Endodermal cell (in vitro differentiated cells): ENCODE results near the gene PMIS2. TPM values are rescaled to one million over a fixed set of nuclear protein-coding genes. Genes with fewer than 3 reads are reported as not detected.

Experiments used
- DNase-seq: peaks from one replicate; pipeline ENCODE4 v3.0.0-alpha.2; 2017
- H3K27ac ChIP-seq: 2 replicates; pipeline ENCODE4 v1.5.1; 2013; ENCODE audit warnings: mild to moderate bottlenecking, low read depth, low read length, moderate library complexity
- H3K27me3 ChIP-seq: 2 replicates; pipeline ENCODE4 v1.6.1; 2013; ENCODE audit warnings: mild to moderate bottlenecking, low read length, moderate library complexity; ENCODE audit not compliant: insufficient read depth, control insufficient read depth, poor library complexity, severe bottlenecking
- H3K36me3 ChIP-seq: 2 replicates; pipeline ENCODE4 v1.7.0; 2013; ENCODE audit warnings: mild to moderate bottlenecking, low read length, moderate library complexity; ENCODE audit not compliant: control insufficient read depth, insufficient read depth
- H3K4me1 ChIP-seq: one replicate; pipeline ENCODE4 v1.7.0; 2013; ENCODE audit warnings: low read length; ENCODE audit not compliant: control insufficient read depth, insufficient read depth
- H3K4me3 ChIP-seq: 2 replicates; pipeline ENCODE4 v1.5.1; 2013; ENCODE audit warnings: mild to moderate bottlenecking, low read length, moderate library complexity
- H3K9ac ChIP-seq: 2 replicates; pipeline ENCODE4 v1.6.1; 2013; ENCODE audit warnings: mild to moderate bottlenecking, low read length, moderate library complexity; ENCODE audit not compliant: poor library complexity, severe bottlenecking; ENCODE audit errors: extremely low read depth
- H3K9me3 ChIP-seq: 2 replicates; pipeline ENCODE4 v1.6.1; 2013; ENCODE audit warnings: mild to moderate bottlenecking, low read length, moderate library complexity; ENCODE audit not compliant: control insufficient read depth
- H3K27ac Mint-ChIP-seq: 2 replicates; pipeline ENCODE4 v1.8.0; 2020; ENCODE audit warnings: mixed read lengths
- H3K27me3 Mint-ChIP-seq: 2 replicates; pipeline ENCODE4 v1.8.0; 2021; ENCODE audit warnings: mild to moderate bottlenecking, mixed read lengths; ENCODE audit not compliant: insufficient read depth
- H3K36me3 Mint-ChIP-seq: 2 replicates; pipeline ENCODE4 v1.8.0; 2020; ENCODE audit warnings: low read depth, mixed read lengths
- H3K4me1 Mint-ChIP-seq: 2 replicates; pipeline ENCODE4 v1.8.0; 2020; ENCODE audit warnings: mixed read lengths
- H3K4me3 Mint-ChIP-seq: 2 replicates; pipeline ENCODE4 v1.8.0; 2020; ENCODE audit warnings: mild to moderate bottlenecking, moderate library complexity, mixed read lengths
- H3K9me3 Mint-ChIP-seq: 2 replicates; pipeline ENCODE4 v1.8.0; 2020; ENCODE audit warnings: mild to moderate bottlenecking, mixed read lengths
- WGBS, 2 experiments: methylation state at CpG; one replicate each; pipeline versions ENCODE4 v1.1.5 to v1.1.7; 2013; ENCODE audit warnings: missing lambda C conversion rate in 2 of 2, mixed read lengths in 1 of 2; ENCODE audit not compliant: insufficient coverage in 1 of 2, insufficient read length in 1 of 2; 5-methylcytosine and 5-hydroxymethylcytosine counted together
- total RNA-seq, 2 donors: library from RNA; stranded (reverse); fragmentation: NEBNext Ultra II Directional in 1 of 2; extraction: Animal tissue kit (Norgen Biotek cat#: 25700) in 1 of 2; gene quantifications; 2 replicates in 1 of 2; 3 replicates in 1 of 2; pipeline ENCODE4 v1.2.1, GENCODE V29; 2021
- TF ChIP-seq, protein P1 (sequence below): fragments of 200-600 bp; sonication (generic); conservative IDR thresholded peaks from 2 replicates; pipeline ENCODE4 v1.5.0; 2021; ENCODE audit warnings: antibody characterized with exemption, mild to moderate bottlenecking

The PMIS2 gene
- total RNA-seq, 2 donors from 2014 or later: not detected

DNA sequence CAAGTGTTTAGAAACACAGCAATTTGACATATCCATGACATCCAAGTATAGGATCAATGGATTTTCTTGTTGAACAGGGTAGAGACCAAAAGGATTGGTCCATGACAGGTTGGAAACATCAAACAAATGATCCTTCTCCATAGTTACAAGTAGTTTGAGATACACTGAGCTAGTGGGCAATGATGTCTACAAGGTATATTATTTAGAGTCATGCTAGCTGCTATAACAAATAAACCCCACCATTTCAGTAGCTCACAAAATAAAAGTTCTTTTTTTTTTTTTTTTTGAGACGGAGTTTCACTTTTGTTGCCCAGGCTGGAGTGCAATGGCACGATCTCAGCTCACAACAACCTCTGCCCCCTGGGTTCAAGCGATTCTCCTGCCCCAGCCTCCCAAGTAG is 21.7 kb downstream of the PMIS2 start:
- TF ChIP-seq, protein P1, sequence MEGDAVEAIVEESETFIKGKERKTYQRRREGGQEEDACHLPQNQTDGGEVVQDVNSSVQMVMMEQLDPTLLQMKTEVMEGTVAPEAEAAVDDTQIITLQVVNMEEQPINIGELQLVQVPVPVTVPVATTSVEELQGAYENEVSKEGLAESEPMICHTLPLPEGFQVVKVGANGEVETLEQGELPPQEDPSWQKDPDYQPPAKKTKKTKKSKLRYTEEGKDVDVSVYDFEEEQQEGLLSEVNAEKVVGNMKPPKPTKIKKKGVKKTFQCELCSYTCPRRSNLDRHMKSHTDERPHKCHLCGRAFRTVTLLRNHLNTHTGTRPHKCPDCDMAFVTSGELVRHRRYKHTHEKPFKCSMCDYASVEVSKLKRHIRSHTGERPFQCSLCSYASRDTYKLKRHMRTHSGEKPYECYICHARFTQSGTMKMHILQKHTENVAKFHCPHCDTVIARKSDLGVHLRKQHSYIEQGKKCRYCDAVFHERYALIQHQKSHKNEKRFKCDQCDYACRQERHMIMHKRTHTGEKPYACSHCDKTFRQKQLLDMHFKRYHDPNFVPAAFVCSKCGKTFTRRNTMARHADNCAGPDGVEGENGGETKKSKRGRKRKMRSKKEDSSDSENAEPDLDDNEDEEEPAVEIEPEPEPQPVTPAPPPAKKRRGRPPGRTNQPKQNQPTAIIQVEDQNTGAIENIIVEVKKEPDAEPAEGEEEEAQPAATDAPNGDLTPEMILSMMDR: no peak
- Mint-ChIP-seq H3K27me3 (peaks cover 34% of the 10 kb centered on the region), H3K27ac (no peak overlapping the region), H3K4me1 (no peaks in the 10 kb centered on the region), H3K9me3 (peaks cover 30% of the 10 kb centered on the region), H3K36me3 (no peaks in the 10 kb centered on the region), H3K4me3 (no peak overlapping the region)
- peaks cover 20% of the 10 kb centered on the region for H3K9me3 ChIP-seq
- H3K4me3 ChIP-seq: no peak overlapping the region
- no peak overlapping the region for H3K9ac ChIP-seq
- no peaks in the 10 kb centered on the region for H3K36me3 ChIP-seq
- H3K27me3 ChIP-seq: no peaks in the 10 kb centered on the region
- DNase-seq: no peak
- no peak overlapping the region for H3K27ac ChIP-seq
- WGBS, 2 experiments: 70 to 87% methylated on average over 2 to 3 of the region's 3 CpGs
- H3K4me1 ChIP-seq: no peaks in the 10 kb centered on the region

DNA sequence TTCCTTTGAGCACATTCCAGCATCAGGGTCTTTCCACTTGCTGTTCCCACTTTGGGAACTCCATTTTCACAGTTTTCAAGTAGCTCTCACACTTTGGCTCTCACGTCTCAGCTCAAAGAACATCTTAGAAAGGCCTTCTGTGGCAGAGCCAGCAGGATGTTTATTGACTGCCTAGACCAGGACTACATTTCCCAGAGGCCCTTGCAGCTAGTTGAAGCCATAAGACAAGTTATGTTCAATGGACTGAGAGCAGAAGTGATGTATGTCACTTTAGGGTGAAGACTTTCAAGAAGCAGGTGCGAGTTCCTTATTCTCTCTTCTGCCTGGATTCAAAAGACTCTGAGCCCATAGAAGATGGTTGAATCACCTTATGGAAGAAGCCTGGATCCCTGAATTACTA is 22.3 kb downstream of the PMIS2 start:
- WGBS, 2 experiments: 84 to 100% methylated on average over 2 of the region's 2 CpGs
- Histone ChIP-seq H3K27ac (no peak overlapping the region), H3K36me3 (no peaks in the 10 kb centered on the region), H3K27me3 (no peaks in the 10 kb centered on the region), H3K9me3 (peaks cover 20% of the 10 kb centered on the region), H3K4me1 (no peaks in the 10 kb centered on the region), H3K4me3 (no peak overlapping the region), H3K9ac (no peak overlapping the region)
- Mint-ChIP-seq H3K36me3 (no peaks in the 10 kb centered on the region), H3K27me3 (peaks cover 32% of the 10 kb centered on the region), H3K4me1 (no peaks in the 10 kb centered on the region), H3K27ac (no peak overlapping the region), H3K4me3 (no peak overlapping the region), H3K9me3 (peaks cover 30% of the 10 kb centered on the region)
- TF ChIP-seq, protein P1: no peak
- no peak for DNase-seq

DNA sequence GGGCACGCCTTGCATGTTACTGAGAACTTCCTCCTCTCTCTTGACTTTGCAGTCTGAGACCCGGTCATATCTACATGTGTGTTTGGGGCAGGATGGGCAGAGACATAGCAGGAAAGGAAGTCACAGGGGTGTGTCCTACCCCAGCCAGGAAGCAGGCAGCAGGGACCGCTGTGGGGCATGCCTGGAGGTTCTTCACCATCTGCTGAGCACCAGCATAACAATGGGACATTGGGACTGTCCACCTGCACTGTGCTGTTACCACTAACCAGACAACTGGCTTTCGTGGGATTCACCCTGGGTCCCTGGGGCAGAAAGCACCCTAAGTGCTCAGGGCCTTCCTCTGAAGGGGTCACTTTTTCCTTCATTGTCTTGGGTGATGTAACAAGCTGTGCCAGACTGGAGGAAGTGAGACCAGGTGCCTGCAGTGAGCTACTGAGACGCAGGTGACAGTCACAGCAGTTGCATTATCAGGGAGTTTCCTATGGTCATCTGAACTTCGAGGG is 23.9 kb downstream of the PMIS2 start:
- Histone ChIP-seq H3K4me3 (no peak overlapping the region), H3K36me3 (peaks cover 2% of the 10 kb centered on the region), H3K27ac (no peak overlapping the region), H3K27me3 (no peaks in the 10 kb centered on the region), H3K9me3 (peaks cover 20% of the 10 kb centered on the region), H3K9ac (no peak overlapping the region), H3K4me1 (no peaks in the 10 kb centered on the region)
- H3K4me1 Mint-ChIP-seq: no peaks in the 10 kb centered on the region
- TF ChIP-seq, protein P1: no peak
- 77 to 82% methylated on average over 5 to 6 of the region's 6 CpGs for WGBS, 2 experiments
- H3K27me3 Mint-ChIP-seq: peaks cover 31% of the 10 kb centered on the region
- no peak for DNase-seq
- H3K36me3 Mint-ChIP-seq: no peaks in the 10 kb centered on the region
- H3K4me3 Mint-ChIP-seq: no peak overlapping the region
- H3K27ac Mint-ChIP-seq: no peak overlapping the region
- H3K9me3 Mint-ChIP-seq: peaks cover 30% of the 10 kb centered on the region
